OCI-LY3 (cell line): ENCODE results near the gene G6PC2.

ENCODE experiments used
- CTCF ChIP-seq: fragments of 200-600, 300-600 bp; sonication (generic); IDR thresholded peaks from 2 replicates; pipeline ENCODE4 v1.5.1; 2014; ENCODE audit warnings: antibody characterized with exemption, low read length, low read depth
- EZH2phosphoT487 ChIP-seq: fragments of 200-600 bp; shearing (Covaris generic); IDR thresholded peaks from 2 replicates; pipeline ENCODE4 v1.6.1; 2018; ENCODE audit warnings: antibody characterized with exemption, mixed run types, low read depth

GRCh38 chr2:168939918-168940317 is 38.8 kb downstream of the G6PC2 start:
- TF ChIP-seq CTCF (no peak), EZH2phosphoT487 (no peak)
